HCT116 (cell line): ENCODE results near the gene SYNPO. TPM values are rescaled to one million over a fixed set of nuclear protein-coding genes. Genes with fewer than 3 reads are reported as not detected.

Source experiments
- ATAC-seq: fragments of 200-7000 bp; cut with Tn5 transposase; 2 replicates; pipeline ENCODE4 v1.9.1; 2020; ENCODE audit warnings: mild to moderate bottlenecking, moderate library complexity
- BruUV-seq: library from RNA; stranded (reverse); fragments of 400-500 nt; replicated peaks from 2 replicates; lab custom pipeline; 2021; lab: Mats Ljungman, UMichigan
- CTCF ChIA-PET: fragments of 300-600 bp; sonication (Branson Sonifier 250); formaldehyde crosslinking; loops from one replicate; lab custom pipeline; 2021; ENCODE audit warnings: antibody characterized with exemption; lab: Charles Lee
- POLR2A ChIA-PET: fragments of 300-600, 350-600 bp; sonication (Branson Sonifier 250); formaldehyde crosslinking; loops from one replicate; lab custom pipeline; 2021; ENCODE audit warnings: antibody characterized with exemption; lab: Charles Lee
- RAD21 ChIA-PET, 2 experiments: fragments of 300-600 bp; sonication (Branson Sonifier 250); formaldehyde crosslinking; loops; one replicate each; lab custom pipeline; 2023; ENCODE audit warnings: low total read pairs in 2 of 2; ENCODE audit not compliant: uncharacterized antibody in 2 of 2, unreplicated experiment in 2 of 2, low non-redundant PET in 1 of 2; lab: Charles Lee
- DNase-seq: peaks from one replicate; pipeline ENCODE4 v3.0.0-alpha.2; 2010; ENCODE audit warnings: low read depth, low spot score
- H2AFZ ChIP-seq: fragments of 200-600 bp; shearing (Covaris generic), sonication (generic); 2 replicates; pipeline ENCODE4 v1.6.1; 2017; ENCODE audit warnings: low read depth, mixed run types, mixed read lengths, antibody characterized with exemption, low read length; ENCODE audit not compliant: poor library complexity, severe bottlenecking
- H3K27ac ChIP-seq: 2 replicates; pipeline ENCODE4 v1.5.1; 2012; ENCODE audit warnings: low read depth, low read length
- H3K27me3 ChIP-seq: fragments of 200-600 bp; sonication (generic); 2 replicates; pipeline ENCODE4 v1.6.1; 2016; ENCODE audit warnings: mixed run types, low read length, mixed read lengths; ENCODE audit not compliant: insufficient read depth
- H3K36me3 ChIP-seq, 2 experiments: fragments of 200-500 bp in 1 of 2; fragments of 200-600 bp in 1 of 2; sonication (Bioruptor generic) in 1 of 2; sonication (generic) in 1 of 2; 2 replicates each; pipeline versions ENCODE4 v1.5.1 to v1.6.1; 2014 to 2016; ENCODE audit warnings: low read length in 2 of 2, inconsistent platforms in 1 of 2, mixed read lengths in 1 of 2, mixed run types in 1 of 2; ENCODE audit not compliant: insufficient read depth in 2 of 2, control insufficient read depth in 1 of 2
- H3K4me1 ChIP-seq, 2 experiments: fragments of 200-600 bp in 1 of 2; sonication (generic) in 1 of 2; 2 replicates each; pipeline versions ENCODE4 v1.5.1 to v1.6.1; 2012 to 2017; ENCODE audit warnings: low read length in 2 of 2, inconsistent platforms in 1 of 2, mild to moderate bottlenecking in 1 of 2, mixed read lengths in 1 of 2, mixed run types in 1 of 2, moderate library complexity in 1 of 2; ENCODE audit not compliant: insufficient read depth in 2 of 2, control insufficient read depth in 1 of 2
- H3K4me2 ChIP-seq: fragments of 200-600 bp; sonication (generic); 2 replicates; pipeline ENCODE4 v1.6.1; 2017; ENCODE audit warnings: mixed run types, low read length, mixed read lengths
- H3K4me3 ChIP-seq, 2 experiments: fragments of 200-600 bp in 1 of 2; sonication (generic) in 1 of 2; replicated peaks in 1 of 2; 2 replicates each; pipeline ENCODE4 v1.5.1; 2011 to 2016; ENCODE audit warnings: low read length in 2 of 2, control low read depth in 1 of 2, low read depth in 1 of 2, mild to moderate bottlenecking in 1 of 2, mixed read lengths in 1 of 2, mixed run types in 1 of 2
- H3K79me2 ChIP-seq: fragments of 200-600 bp; sonication (generic); 2 replicates; pipeline ENCODE4 v1.6.1; 2017; ENCODE audit warnings: mild to moderate bottlenecking, mixed run types, low read length, moderate library complexity, mixed read lengths; ENCODE audit not compliant: insufficient read depth
- H3K9ac ChIP-seq: fragments of 200-600 bp; sonication (generic); 2 replicates; pipeline ENCODE4 v1.6.1; 2016; ENCODE audit warnings: low read length, mixed read lengths
- H3K9me2 ChIP-seq: fragments of 200-600 bp; sonication (generic), shearing (Covaris generic); 2 replicates; pipeline ENCODE4 v1.6.1; 2017; ENCODE audit warnings: mixed run types, mild to moderate bottlenecking, moderate library complexity; ENCODE audit not compliant: insufficient read depth
- H3K9me3 ChIP-seq, 2 experiments: fragments of 200-500 bp in 1 of 2; fragments of 200-600 bp in 1 of 2; sonication (Bioruptor generic) in 1 of 2; sonication (generic) in 1 of 2; 2 replicates each; pipeline ENCODE4 v1.6.1; 2014 to 2017; ENCODE audit warnings: low read length in 2 of 2, mixed read lengths in 2 of 2, inconsistent platforms in 1 of 2, low read depth in 1 of 2, mild to moderate bottlenecking in 1 of 2, mixed run types in 1 of 2, moderate library complexity in 1 of 2; ENCODE audit not compliant: control insufficient read depth in 1 of 2, insufficient read depth in 1 of 2
- H4K20me1 ChIP-seq: fragments of 200-600 bp; sonication (generic), shearing (Covaris generic); 2 replicates; pipeline ENCODE4 v1.6.1; 2017; ENCODE audit warnings: mixed run types, mild to moderate bottlenecking, moderate library complexity; ENCODE audit not compliant: insufficient read depth
- CTCF ChIP-seq, 3 experiments: fragments of 200-600 bp in 1 of 3; sonication (generic) in 1 of 3; IDR thresholded peaks in 2 of 3; conservative IDR thresholded peaks in 1 of 3; 2 replicates each; pipeline ENCODE4 v1.5.1; 2012 to 2017; ENCODE audit warnings: low read depth in 2 of 3, low read length in 2 of 3, antibody characterized with exemption in 1 of 3, borderline replicate concordance in 1 of 3, control low read depth in 1 of 3, mild to moderate bottlenecking in 1 of 3, mixed read lengths in 1 of 3, mixed run types in 1 of 3, moderate library complexity in 1 of 3; ENCODE audit not compliant: insufficient read depth in 1 of 3
- JUND ChIP-seq: IDR thresholded peaks from 2 replicates; pipeline ENCODE4 v1.6.1; 2012
- POLR2A ChIP-seq: IDR thresholded peaks from 2 replicates; pipeline ENCODE4 v1.7.0; 2011; ENCODE audit warnings: borderline replicate concordance; ENCODE audit not compliant: insufficient read depth, insufficient read length; ENCODE audit errors: extremely low read depth
- RAD21 ChIP-seq: IDR thresholded peaks from 2 replicates; pipeline ENCODE4 v1.6.1; 2012; ENCODE audit warnings: low read depth, mild to moderate bottlenecking
- SIN3A ChIP-seq: IDR thresholded peaks from 2 replicates; pipeline ENCODE4 v1.6.1; 2012; ENCODE audit warnings: low read depth
- SP1 ChIP-seq: IDR thresholded peaks from 2 replicates; pipeline ENCODE4 v1.6.1; 2012; ENCODE audit warnings: low read depth
- SRF ChIP-seq: IDR thresholded peaks from 2 replicates; pipeline ENCODE4 v1.6.1; 2012; ENCODE audit warnings: low read depth
- TCF7L2 ChIP-seq: IDR thresholded peaks from 2 replicates; pipeline ENCODE4 v1.7.0; 2011; ENCODE audit warnings: borderline replicate concordance, inconsistent platforms; ENCODE audit not compliant: insufficient read depth, insufficient read length; ENCODE audit errors: extremely low read depth
- YY1 ChIP-seq: IDR thresholded peaks from 2 replicates; pipeline ENCODE4 v1.6.1; 2011; ENCODE audit warnings: low read length, low read depth, moderate library complexity, mild to moderate bottlenecking; ENCODE audit not compliant: insufficient replicate concordance; ENCODE audit errors: extremely low read depth
- ZBTB33 ChIP-seq: IDR thresholded peaks from 2 replicates; pipeline ENCODE4 v1.6.1; 2011; ENCODE audit warnings: mild to moderate bottlenecking, low read length, moderate library complexity; ENCODE audit not compliant: insufficient replicate concordance; ENCODE audit errors: extremely low read depth
- intact Hi-C: fragments of 100-400 bp; cut with micrococcal nuclease; formaldehyde crosslinking; loops from 2 replicates; pipeline ENCODE4 v1.10.0; 2022
- total RNA-seq: library from RNA; stranded (reverse); gene quantifications from one replicate; pipeline ENCODE4 v1.2.1, GENCODE V29; 2021; ENCODE audit not compliant: unreplicated experiment

Gene SYNPO
- total RNA-seq, 1 experiment from 2014 or later = 8.2 TPM

GRCh38 chr5:150690760-150691159 is 50.3 kb downstream of the SYNPO start (continued):
- no peak for TF ChIP-seq CTCF (IDR thresholded peaks at IDR 0.05 in 2 of 3, conservative IDR thresholded peaks at IDR 0.05 in 1 of 3; ENCODE audit: borderline replicate concordance in 1 of 3, insufficient read depth in 1 of 3, low read depth in 2 of 3, low read length in 2 of 3)
- TF ChIP-seq YY1 = no peak
- TF ChIP-seq, all 23 proteins: peak for 0

- no peak overlapping the region for H3K27ac ChIP-seq
- H3K4me1 ChIP-seq = no peaks in the 10 kb centered on the region
- H3K9me3 ChIP-seq = no peaks in the 10 kb centered on the region
- peaks cover 52 to 66% of the 10 kb centered on the region in 2 experiments for H3K36me3 ChIP-seq
- no peaks in the 10 kb centered on the region for H4K20me1 ChIP-seq
- H3K79me2 ChIP-seq = no peaks in the 10 kb centered on the region
- ATAC-seq (no peak), DNase-seq (no peak)
- H2AFZ ChIP-seq = no peak overlapping the region
- intact Hi-C loops = no loop called here
- ChIA-PET CTCF (no interaction called here), POLR2A (no interaction called here), RAD21 (no interaction called here)
- no peak overlapping the region for H3K4me3 ChIP-seq
- H3K4me2 ChIP-seq = no peak overlapping the region
- no peaks in the 10 kb centered on the region for H3K27me3 ChIP-seq
- no peak for TF ChIP-seq SIN3A
- TF ChIP-seq TCF7L2 = no peak
- no peak for TF ChIP-seq POLR2A
- TF ChIP-seq SP1 = no peak
- no peak for TF ChIP-seq ZBTB33
- no peak for TF ChIP-seq YY1
- TF ChIP-seq RAD21 = no peak
- no peak for TF ChIP-seq JUND
- TF ChIP-seq SRF = no peak
- no TSS peak for BruUV-seq
- H3K9me2 ChIP-seq = no peaks in the 10 kb centered on the region
- no peak overlapping the region for H3K9ac ChIP-seq
Measured at GRCh38 chr5:150692276-150692675, 51.8 kb downstream of the SYNPO start.
